HG02840 (cell line): ENCODE measurements around the gene CCDC71L.

Source experiments
- ATAC-seq: cut with Tn5 transposase; IDR thresholded peaks from one replicate; pipeline ENCODE4 v1.9.1; 2021; ENCODE audit warnings: mild to moderate bottlenecking, moderate library complexity, moderate number of reproducible peaks; ENCODE audit not compliant: unreplicated experiment, low FRiP score

Gene CCDC71L

GRCh38 chr7:106610996-106611886, 49.7 kb downstream of the CCDC71L start:
- no peak for ATAC-seq

GRCh38 chr7:106609416-106609815, 51.5 kb downstream of the CCDC71L start:
- ATAC-seq: no peak

GRCh38 chr7:106608661-106609060, 52.3 kb downstream of the CCDC71L start:
- ATAC-seq: no peak
